Naive B cell (primary cell): ENCODE results near the gene FOXK1. TPM values are rescaled to one million over a fixed set of nuclear protein-coding genes. Genes with fewer than 3 reads are reported as not detected.
"Not testable (repeated sequence)": the region's sequence is repeated elsewhere in the genome, so short reads cannot be mapped to it uniquely, and the experiment has no call there.

Experiments
- ATAC-seq, 2 donors: fragments of 150-1000 bp; cut with Tn5 transposase; 2 replicates each; pipeline ENCODE4 v1.10.0; 2021; ENCODE audit warnings: low read depth in 2 of 2, mild to moderate bottlenecking in 2 of 2, moderate library complexity in 2 of 2
- DNase-seq: peaks from one replicate; pipeline ENCODE4 v3.0.0; 2022
- H3K27ac Mint-ChIP-seq, 6 donors: one replicate each; pipeline ENCODE4 v1.8.0; 2020 to 2022; ENCODE audit warnings: mild to moderate bottlenecking in 6 of 6, mixed read lengths in 6 of 6, moderate library complexity in 5 of 6, inconsistent platforms in 2 of 6
- H3K27me3 Mint-ChIP-seq, 3 donors: one replicate each; pipeline ENCODE4 v1.8.0; 2021 to 2022; ENCODE audit warnings: mixed read lengths in 3 of 3, mild to moderate bottlenecking in 1 of 3
- H3K36me3 Mint-ChIP-seq, 2 donors: one replicate each; pipeline ENCODE4 v1.8.0; 2020 to 2022; ENCODE audit warnings: mixed read lengths in 2 of 2, inconsistent platforms in 1 of 2, mild to moderate bottlenecking in 1 of 2
- H3K4me1 Mint-ChIP-seq, 3 donors: one replicate each; pipeline ENCODE4 v1.8.0; 2020 to 2022; ENCODE audit warnings: mixed read lengths in 3 of 3, inconsistent platforms in 1 of 3, mild to moderate bottlenecking in 1 of 3, moderate library complexity in 1 of 3
- H3K4me3 Mint-ChIP-seq, 8 donors: one replicate each; pipeline ENCODE4 v1.8.0; 2020 to 2022; ENCODE audit warnings: mild to moderate bottlenecking in 8 of 8, mixed read lengths in 8 of 8, moderate library complexity in 8 of 8, inconsistent platforms in 2 of 8
- H3K9me3 Mint-ChIP-seq, 7 donors: one replicate each; pipeline ENCODE4 v1.8.0; 2020 to 2022; ENCODE audit warnings: mixed read lengths in 7 of 7, mild to moderate bottlenecking in 5 of 7, inconsistent platforms in 2 of 7, moderate library complexity in 1 of 7
- polyA plus RNA-seq, 6 donors: library from polyadenylated mRNA; unstranded; fragments of 300-500 nt; fragmentation: Illumina TruSeq; gene quantifications; one replicate each; pipeline ENCODE4 v1.2.3, GENCODE V29; 2021; ENCODE audit warnings: low read depth in 6 of 6

Gene FOXK1
- polyA plus RNA-seq, 6 donors from 2014 or later: 0.92 to 3.1 (median 1.8) TPM

GRCh38 chr7:4655311-4655710 lies 26.8 kb upstream of the FOXK1 start:
- H3K27ac Mint-ChIP-seq: no peak overlapping the region
- peaks cover 5 to 30% (median 26%) of the 10 kb centered on the region in 7 donors for H3K9me3 Mint-ChIP-seq
- H3K4me3 Mint-ChIP-seq: no peak overlapping the region
- peaks cover 0 to 11% (median 11%) of the 10 kb centered on the region in 3 donors for H3K27me3 Mint-ChIP-seq
- no peak for ATAC-seq
- no peaks in the 10 kb centered on the region for H3K4me1 Mint-ChIP-seq
- peaks cover 19 to 35% of the 10 kb centered on the region in 2 donors for H3K36me3 Mint-ChIP-seq
- no peak for DNase-seq

GRCh38 chr7:4655896-4656295 lies 26.2 kb upstream of the FOXK1 start:
- H3K4me3 Mint-ChIP-seq: no peak overlapping the region
- peaks cover 0 to 11% (median 11%) of the 10 kb centered on the region in 3 donors for H3K27me3 Mint-ChIP-seq
- no peak for ATAC-seq
- H3K9me3 Mint-ChIP-seq: peaks cover 5 to 33% (median 30%) of the 10 kb centered on the region in 7 donors
- H3K4me1 Mint-ChIP-seq: no peaks in the 10 kb centered on the region
- H3K36me3 Mint-ChIP-seq: peaks cover 19 to 35% of the 10 kb centered on the region in 2 donors
- no peak for DNase-seq
- no peak overlapping the region for H3K27ac Mint-ChIP-seq

GRCh38 chr7:4657640-4658417 lies 24.3 kb upstream of the FOXK1 start:
- Mint-ChIP-seq H3K36me3 (peaks cover 19 to 35% of the 10 kb centered on the region in 2 donors), H3K4me1 (no peaks in the 10 kb centered on the region), H3K9me3 (peaks cover 5 to 40% (median 30%) of the 10 kb centered on the region in 7 donors), H3K27me3 (peaks cover 0 to 11% (median 11%) of the 10 kb centered on the region in 3 donors), H3K4me3 (no peak overlapping the region), H3K27ac (no peak overlapping the region)
- ATAC-seq (no peak), DNase-seq (no peak)

GRCh38 chr7:4659551-4660286 lies 22.4 kb upstream of the FOXK1 start:
- Mint-ChIP-seq H3K36me3 (peaks cover 19 to 35% of the 10 kb centered on the region in 2 donors), H3K27me3 (peaks cover 0 to 16% (median 11%) of the 10 kb centered on the region in 3 donors), H3K4me3 (no peak overlapping the region), H3K27ac (peak overlapping the region in 2 of 6 donors; percentile 16 to 44), H3K9me3 (peaks cover 5 to 40% (median 30%) of the 10 kb centered on the region in 7 donors), H3K4me1 (no peaks in the 10 kb centered on the region)
- ATAC-seq (no peak), DNase-seq (no peak)

DNA sequence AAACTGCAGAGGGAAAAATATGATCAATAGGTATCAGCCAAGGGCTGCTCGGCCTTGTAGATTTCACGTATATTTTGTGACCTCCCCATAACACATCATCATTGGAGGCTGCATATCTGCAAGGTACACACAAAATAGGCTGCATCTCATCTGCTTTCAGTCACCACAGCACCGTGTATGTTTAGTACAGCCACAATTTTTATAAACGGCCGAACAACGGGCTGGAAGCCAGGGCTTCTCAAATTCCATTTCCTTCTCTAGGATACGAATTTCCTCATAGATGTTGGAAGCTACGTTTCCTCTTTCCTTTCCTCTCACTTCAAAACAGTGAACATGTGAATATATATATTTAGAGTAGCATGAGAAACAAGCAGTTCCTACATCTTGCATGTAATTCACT lies 20.2 kb upstream of the FOXK1 start:
- DNase-seq: no peak
- Mint-ChIP-seq H3K9me3 (peaks cover 5 to 40% (median 24%) of the 10 kb centered on the region in 7 donors), H3K4me1 (no peaks in the 10 kb centered on the region), H3K27ac (no peak overlapping the region), H3K36me3 (peaks cover 11 to 24% of the 10 kb centered on the region in 2 donors), H3K4me3 (no peak overlapping the region), H3K27me3 (peaks cover 0 to 5% (median 0%) of the 10 kb centered on the region in 3 donors)
- ATAC-seq: no peak

DNA sequence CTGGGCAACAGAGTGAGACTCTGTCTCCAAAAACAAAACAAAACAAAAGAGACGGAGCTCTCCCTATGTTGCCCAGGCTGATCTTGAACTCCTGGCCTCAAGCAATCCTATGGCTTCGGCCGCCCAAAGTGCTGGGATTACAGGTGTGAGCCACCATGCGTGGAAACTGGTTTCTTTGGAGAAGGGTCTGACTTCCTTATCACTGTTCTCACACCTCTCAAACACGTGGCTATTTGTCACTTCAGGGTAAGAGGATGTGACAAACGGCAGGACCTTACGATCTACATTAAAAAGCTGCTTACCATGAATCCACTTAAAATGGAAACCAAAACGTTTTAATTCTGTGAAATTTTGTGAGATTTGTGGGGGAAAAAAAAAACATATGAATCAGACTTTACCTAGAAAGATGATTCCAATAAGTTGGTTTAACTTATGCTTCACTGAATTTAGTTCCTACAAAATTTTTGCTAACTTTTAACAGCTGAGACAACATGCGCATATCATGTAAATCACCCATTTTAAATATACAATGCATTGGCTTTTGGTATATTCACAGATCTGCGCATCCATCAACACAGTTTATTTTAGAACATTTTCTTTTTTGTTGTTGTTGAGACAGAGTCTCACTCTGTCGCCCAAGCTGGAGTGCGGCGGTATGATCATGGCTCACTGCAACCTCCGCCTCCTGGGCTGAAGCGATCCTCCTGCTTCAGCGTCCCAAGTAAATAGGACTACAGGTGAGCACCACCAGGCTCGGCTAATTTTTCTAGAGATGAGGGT lies 18.7 kb upstream of the FOXK1 start:
- Mint-ChIP-seq H3K27ac (no peak overlapping the region), H3K4me3 (no peak overlapping the region), H3K9me3 (peaks cover 3 to 30% (median 16%) of the 10 kb centered on the region in 7 donors), H3K36me3 (peaks cover 8 to 14% of the 10 kb centered on the region in 2 donors), H3K27me3 (peaks cover 0 to 5% (median 0%) of the 10 kb centered on the region in 3 donors), H3K4me1 (no peaks in the 10 kb centered on the region)
- no peak for ATAC-seq
- no peak for DNase-seq

DNA sequence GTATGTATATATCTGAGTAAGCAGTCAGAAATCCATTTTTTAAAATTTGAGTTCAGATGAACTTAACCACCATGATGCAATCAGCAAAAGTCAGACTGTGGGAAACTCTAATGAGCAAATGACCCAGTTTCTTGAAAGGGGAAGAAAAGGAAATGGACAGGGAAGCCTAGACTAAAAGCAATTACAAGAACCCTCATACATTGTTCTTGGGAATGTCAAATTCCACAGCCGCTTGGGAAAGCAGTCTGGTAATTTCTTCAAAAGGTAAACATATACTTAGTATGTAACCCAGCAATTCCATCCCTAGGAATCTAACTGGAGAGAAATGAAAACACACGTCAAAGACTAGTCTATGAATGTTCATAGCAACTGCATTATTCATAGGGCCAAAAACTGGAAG lies 16.4 kb upstream of the FOXK1 start:
- ATAC-seq (no peak), DNase-seq (no peak)
- H3K4me1 Mint-ChIP-seq: no peaks in the 10 kb centered on the region
- H3K4me3 Mint-ChIP-seq: no peak overlapping the region
- no peak overlapping the region for H3K27ac Mint-ChIP-seq
- H3K27me3 Mint-ChIP-seq: peaks cover 0 to 12% (median 4%) of the 10 kb centered on the region in 3 donors
- H3K36me3 Mint-ChIP-seq: no peaks in the 10 kb centered on the region
- peaks cover 0 to 12% (median 2%) of the 10 kb centered on the region in 7 donors for H3K9me3 Mint-ChIP-seq

DNA sequence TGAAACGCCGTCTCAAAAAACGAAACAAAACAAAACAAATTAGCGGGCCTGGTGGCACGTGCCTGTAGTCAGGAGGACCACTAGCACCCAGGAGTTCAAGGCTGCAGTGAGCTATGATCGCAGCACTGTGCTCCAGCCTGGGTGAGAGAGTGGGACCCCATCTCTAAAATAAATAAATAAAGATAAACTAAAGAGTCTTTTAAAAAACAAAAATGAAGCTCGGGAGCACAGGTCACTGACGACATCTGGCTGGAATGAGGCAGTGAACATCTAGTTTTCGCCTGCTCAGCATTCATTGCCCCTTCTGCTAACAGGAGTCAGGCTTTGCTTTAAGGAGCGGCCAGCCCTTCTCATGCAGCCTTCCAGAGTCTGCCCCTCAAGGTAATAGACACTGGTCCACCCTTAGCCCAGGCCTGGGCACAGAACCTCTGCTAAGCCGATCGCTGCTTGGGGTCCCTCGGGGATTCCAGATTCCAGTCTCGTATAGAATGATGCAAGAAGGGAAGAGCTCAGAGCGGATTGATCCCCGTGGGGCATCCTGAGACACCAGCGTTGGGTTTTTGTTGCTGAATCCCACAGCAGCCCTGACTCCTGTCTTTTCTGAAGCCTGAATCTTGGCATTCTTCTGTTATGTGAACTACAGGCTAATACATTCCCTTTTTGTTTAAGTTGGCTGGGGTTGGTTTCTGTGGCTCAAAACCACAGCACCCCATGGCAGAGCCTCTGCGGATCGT lies 14.2 kb upstream of the FOXK1 start:
- H3K27me3 Mint-ChIP-seq: peaks cover 0 to 23% (median 8%) of the 10 kb centered on the region in 3 donors
- H3K4me3 Mint-ChIP-seq: no peak overlapping the region
- H3K36me3 Mint-ChIP-seq: no peaks in the 10 kb centered on the region
- peak overlapping the region in 1 of 6 donors; percentile 54 for H3K27ac Mint-ChIP-seq
- peaks cover 0 to 11% (median 4%) of the 10 kb centered on the region in 7 donors for H3K9me3 Mint-ChIP-seq
- no peak for ATAC-seq
- H3K4me1 Mint-ChIP-seq: no peaks in the 10 kb centered on the region
- DNase-seq: no peak

- H3K4me1 Mint-ChIP-seq: no peaks in the 10 kb centered on the region
- no peak overlapping the region for H3K27ac Mint-ChIP-seq
- H3K27me3 Mint-ChIP-seq: peaks cover 0 to 23% (median 8%) of the 10 kb centered on the region in 3 donors
- ATAC-seq: no peak
- peaks cover 0 to 11% (median 4%) of the 10 kb centered on the region in 7 donors for H3K9me3 Mint-ChIP-seq
- no peaks in the 10 kb centered on the region for H3K36me3 Mint-ChIP-seq
- DNase-seq: no peak
- H3K4me3 Mint-ChIP-seq: no peak overlapping the region
Observed at GRCh38 chr7:4668510-4668847, 13.6 kb upstream of the FOXK1 start.

DNA sequence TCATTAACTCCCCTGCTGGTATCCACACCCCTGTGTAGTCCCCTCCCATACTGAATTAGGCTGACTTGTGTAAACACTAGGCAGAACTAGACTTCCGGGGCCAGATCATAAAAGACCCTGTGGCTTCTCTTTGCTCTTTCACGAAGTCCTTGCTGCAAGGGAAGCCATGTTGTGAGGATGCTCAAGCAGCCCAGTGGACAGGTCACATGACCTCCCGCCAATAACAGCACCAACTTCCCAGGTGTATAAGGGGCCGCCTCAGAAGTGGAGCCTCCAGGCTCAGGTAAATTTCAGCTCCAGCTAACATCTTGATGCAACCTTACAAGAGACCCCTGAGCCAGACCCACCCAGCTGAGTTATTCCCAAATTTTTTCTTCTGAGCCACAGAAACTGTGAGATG lies 11.3 kb upstream of the FOXK1 start:
- H3K4me3 Mint-ChIP-seq: no peak overlapping the region
- peaks cover 0 to 11% (median 9%) of the 10 kb centered on the region in 7 donors for H3K9me3 Mint-ChIP-seq
- DNase-seq (no peak), ATAC-seq (no peak)
- H3K4me1 Mint-ChIP-seq: no peaks in the 10 kb centered on the region
- peak overlapping the region in 1 of 6 donors; percentile 43 for H3K27ac Mint-ChIP-seq
- H3K27me3 Mint-ChIP-seq: peaks cover 0 to 18% (median 8%) of the 10 kb centered on the region in 3 donors
- no peaks in the 10 kb centered on the region for H3K36me3 Mint-ChIP-seq

- no peak for ATAC-seq
- H3K27ac Mint-ChIP-seq: no peak overlapping the region
Observed at GRCh38 chr7:4675771-4676367, 6.2 kb upstream of the FOXK1 start.

DNA sequence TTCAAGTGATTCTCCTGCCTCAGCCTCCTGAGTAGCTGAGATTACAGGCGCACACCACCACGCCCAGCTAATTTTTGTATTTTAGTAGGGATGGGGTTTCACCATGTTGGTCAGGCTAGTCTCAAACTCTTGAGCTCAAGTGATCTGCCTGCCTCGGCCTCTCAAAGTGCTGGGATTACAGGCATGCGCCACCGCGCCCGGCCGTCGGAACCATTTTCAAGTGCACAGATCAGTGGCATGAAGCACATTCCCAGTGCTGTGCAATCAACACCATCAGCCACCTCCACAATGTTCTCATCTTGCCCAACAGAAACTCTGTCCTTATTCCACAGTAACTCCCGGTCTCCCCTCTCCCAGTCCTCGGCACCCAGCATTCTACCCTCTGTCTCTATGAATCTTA lies 4.6 kb upstream of the FOXK1 start:
- ATAC-seq, H3K27ac Mint-ChIP-seq, DNase-seq, H3K4me1 Mint-ChIP-seq, H3K4me3 Mint-ChIP-seq, H3K36me3 Mint-ChIP-seq: not testable (repeated sequence)
- H3K27me3 Mint-ChIP-seq: peaks cover 0 to 11% (median 7%) of the 10 kb centered on the region in 3 donors
- peaks cover 0 to 10% (median 0%) of the 10 kb centered on the region in 7 donors for H3K9me3 Mint-ChIP-seq

More at GRCh38 chr7:4675771-4676367, 6.2 kb upstream of the FOXK1 start:
- Mint-ChIP-seq H3K4me1 (peaks cover 0 to 5% (median 3%) of the 10 kb centered on the region in 3 donors), H3K27me3 (peaks cover 0 to 20% (median 9%) of the 10 kb centered on the region in 3 donors), H3K9me3 (peaks cover 0 to 10% (median 6%) of the 10 kb centered on the region in 7 donors), H3K36me3 (no peaks in the 10 kb centered on the region), H3K4me3 (no peak overlapping the region)
- DNase-seq: no peak
